MM.1S (cell line): ENCODE results near the gene ALG8.
"Not testable (repeated sequence)": the region's sequence is repeated elsewhere in the genome, so short reads cannot be mapped to it uniquely, and the experiment has no call there.

ENCODE experiments used
- CTCF ChIP-seq: fragments of 300-600 bp; sonication (generic); IDR thresholded peaks from 2 replicates; pipeline ENCODE4 v1.5.1; 2016; ENCODE audit warnings: antibody characterized with exemption, low read length, mixed read lengths
- EZH2 ChIP-seq: fragments of 300-600 bp; sonication (generic); optimal IDR thresholded peaks from 2 replicates; pipeline ENCODE3; 2017; ENCODE audit warnings: low read depth, mild to moderate bottlenecking, antibody characterized with exemption, low read length, mixed read lengths

- not testable (repeated sequence) for TF ChIP-seq CTCF, EZH2
These were observed 54.9 kb downstream of the ALG8 start for GRCh38 chr11:78084506-78084905.
